ENCODE measurements around the gene TIE1. TPM values are rescaled to one million over a fixed set of nuclear protein-coding genes. Genes with fewer than 3 reads are reported as not detected.

TIE1 gene
- total RNA-seq, 2 donors from 2014 or later: 5.1 to 7.6 TPM

DNA sequence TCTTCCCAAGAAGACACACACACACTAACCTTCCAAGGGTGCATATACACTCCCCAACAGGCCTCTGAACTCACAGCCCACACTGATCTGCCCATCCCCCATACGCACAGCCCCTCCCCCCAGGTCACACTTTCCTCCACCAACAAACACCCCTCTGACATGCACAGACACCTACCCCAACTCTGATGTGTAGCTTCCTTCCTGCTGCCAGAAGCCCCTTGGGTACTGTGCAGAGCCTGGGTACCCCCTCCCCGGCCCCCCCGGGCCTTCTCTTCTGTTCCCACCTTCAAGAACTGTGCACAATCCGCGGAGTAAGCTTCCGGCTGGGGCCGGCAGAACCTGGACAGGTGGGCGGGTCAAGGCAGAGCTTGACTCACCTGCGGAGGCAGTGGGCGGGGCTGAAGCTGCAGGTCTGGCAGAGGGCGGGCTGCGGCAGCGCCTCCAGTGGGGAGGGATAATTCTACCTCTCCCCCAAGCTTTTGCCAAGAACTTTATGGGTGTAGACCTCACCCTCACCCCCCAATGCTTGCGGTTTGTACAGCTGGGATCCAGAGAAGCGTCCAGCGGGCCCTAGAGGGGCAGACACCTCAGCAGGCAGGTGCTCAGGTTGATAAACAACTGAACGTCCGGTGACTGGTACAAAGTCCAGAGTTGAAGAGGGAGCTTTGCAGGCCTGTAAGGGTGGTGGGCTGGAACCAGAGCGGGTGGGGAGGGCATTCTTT, 15.4 kb upstream of the TIE1 start, which contains the start of gene C1orf210:
C1orf210 (minus strand) TSS at position 313 of the 722 bp plus-strand sequence. CDS start 2,311 bp downstream, outside the sequence.
- TF ChIP-seq, protein P1, sequence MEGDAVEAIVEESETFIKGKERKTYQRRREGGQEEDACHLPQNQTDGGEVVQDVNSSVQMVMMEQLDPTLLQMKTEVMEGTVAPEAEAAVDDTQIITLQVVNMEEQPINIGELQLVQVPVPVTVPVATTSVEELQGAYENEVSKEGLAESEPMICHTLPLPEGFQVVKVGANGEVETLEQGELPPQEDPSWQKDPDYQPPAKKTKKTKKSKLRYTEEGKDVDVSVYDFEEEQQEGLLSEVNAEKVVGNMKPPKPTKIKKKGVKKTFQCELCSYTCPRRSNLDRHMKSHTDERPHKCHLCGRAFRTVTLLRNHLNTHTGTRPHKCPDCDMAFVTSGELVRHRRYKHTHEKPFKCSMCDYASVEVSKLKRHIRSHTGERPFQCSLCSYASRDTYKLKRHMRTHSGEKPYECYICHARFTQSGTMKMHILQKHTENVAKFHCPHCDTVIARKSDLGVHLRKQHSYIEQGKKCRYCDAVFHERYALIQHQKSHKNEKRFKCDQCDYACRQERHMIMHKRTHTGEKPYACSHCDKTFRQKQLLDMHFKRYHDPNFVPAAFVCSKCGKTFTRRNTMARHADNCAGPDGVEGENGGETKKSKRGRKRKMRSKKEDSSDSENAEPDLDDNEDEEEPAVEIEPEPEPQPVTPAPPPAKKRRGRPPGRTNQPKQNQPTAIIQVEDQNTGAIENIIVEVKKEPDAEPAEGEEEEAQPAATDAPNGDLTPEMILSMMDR (IDR thresholded peaks at IDR 0.05): peak; percentile 28
- Histone ChIP-seq H3K9ac (ENCODE audit: low read depth in 2 of 2, low read length in 2 of 2) (peak within 1 kb of the TSS; percentile 65 to 93), H3K9me3 (no peaks in the 10 kb centered on the region), H3K27ac (peak within 1 kb of the TSS; percentile 85), H3K27me3 (no peaks in the 10 kb centered on the region), H3K4me1 (no peaks in the 10 kb centered on the region), H3K36me3 (no peaks in the 10 kb centered on the region), H3K4me3 (peak within 1 kb of the TSS; percentile 36)
- peak; percentile 95 for DNase-seq
- intact Hi-C loops (cut with DNase I): no loop called here

- Histone ChIP-seq H3K4me3 (peak overlapping the region; percentile 36), H3K27me3 (no peaks in the 10 kb centered on the region), H3K4me1 (no peaks in the 10 kb centered on the region), H3K9me3 (no peaks in the 10 kb centered on the region), H3K9ac (ENCODE audit: low read depth in 2 of 2, low read length in 2 of 2) (peak overlapping the region in 1 of 2 donors; percentile 93), H3K27ac (peak overlapping the region; percentile 85), H3K36me3 (no peaks in the 10 kb centered on the region)
- TF ChIP-seq, protein P1 (IDR thresholded peaks at IDR 0.05): no peak
- DNase-seq: peak; percentile 52
- intact Hi-C loops (cut with DNase I): no loop called here
Observed at GRCh38 chr1:43286115-43286514, 14.7 kb upstream of the TIE1 start.

GRCh38 chr1:43286533-43286932, 14.2 kb upstream of the TIE1 start:
- DNase-seq: no peak
- H3K4me3 ChIP-seq: no peak overlapping the region
- intact Hi-C loops (cut with DNase I): no loop called here
- H3K4me1 ChIP-seq: no peaks in the 10 kb centered on the region
- H3K9ac ChIP-seq (ENCODE audit: low read depth in 2 of 2, low read length in 2 of 2): no peak overlapping the region
- H3K27ac ChIP-seq: peak overlapping the region; percentile 85
- H3K9me3 ChIP-seq: no peaks in the 10 kb centered on the region
- no peaks in the 10 kb centered on the region for H3K27me3 ChIP-seq
- H3K36me3 ChIP-seq: no peaks in the 10 kb centered on the region
- TF ChIP-seq, protein P1 (IDR thresholded peaks at IDR 0.05): no peak

DNA sequence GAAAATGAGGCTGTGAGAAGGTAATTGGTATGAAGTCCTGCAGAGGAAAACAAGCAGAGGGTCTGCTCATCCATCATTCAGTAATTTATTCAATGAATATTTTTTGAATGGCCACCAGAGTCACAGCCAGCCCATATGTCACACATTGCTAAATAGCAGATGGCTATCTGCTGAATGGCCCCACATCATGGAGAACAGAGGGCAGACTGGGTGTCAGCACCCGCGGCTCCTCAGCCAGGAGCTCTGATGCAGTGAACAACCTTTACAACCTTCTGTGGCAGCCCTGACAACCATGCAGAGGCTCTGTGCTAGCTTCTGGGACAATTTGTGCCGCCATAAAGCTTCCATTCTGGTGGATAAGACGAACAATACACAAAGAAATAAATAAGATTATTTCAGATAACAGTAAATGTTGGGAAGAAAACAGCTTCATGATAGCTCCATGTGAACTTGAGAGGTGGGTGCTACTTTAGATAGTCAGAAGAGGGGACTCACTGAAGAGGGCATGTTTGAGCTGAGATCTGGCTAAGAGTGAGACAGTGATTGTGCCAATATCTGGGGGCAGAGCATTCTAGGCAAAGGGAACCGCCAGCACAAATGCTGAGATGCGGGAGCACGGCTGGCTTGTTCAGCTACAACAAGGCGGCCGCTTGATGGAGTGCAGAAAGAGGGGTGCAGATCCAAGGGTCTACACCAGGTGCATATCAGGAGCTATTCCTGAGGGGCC, 12.6 kb upstream of the TIE1 start:
- Histone ChIP-seq H3K27ac (no peak overlapping the region), H3K4me1 (no peaks in the 10 kb centered on the region), H3K27me3 (no peaks in the 10 kb centered on the region), H3K36me3 (no peaks in the 10 kb centered on the region), H3K9me3 (no peaks in the 10 kb centered on the region), H3K9ac (ENCODE audit: low read depth in 2 of 2, low read length in 2 of 2) (no peak overlapping the region), H3K4me3 (no peak overlapping the region)
- TF ChIP-seq, protein P1 (IDR thresholded peaks at IDR 0.05): no peak
- no peak for DNase-seq
- intact Hi-C loops (cut with DNase I): no loop called here

- Histone ChIP-seq H3K4me3 (no peak overlapping the region), H3K9ac (ENCODE audit: low read depth in 2 of 2, low read length in 2 of 2) (no peak overlapping the region), H3K27ac (no peak overlapping the region), H3K27me3 (no peaks in the 10 kb centered on the region), H3K9me3 (no peaks in the 10 kb centered on the region), H3K4me1 (no peaks in the 10 kb centered on the region), H3K36me3 (no peaks in the 10 kb centered on the region)
- intact Hi-C loops (cut with DNase I): no loop called here
- TF ChIP-seq, protein P1 (IDR thresholded peaks at IDR 0.05): no peak
- DNase-seq: no peak
Observed at GRCh38 chr1:43288785-43289706, 11.7 kb upstream of the TIE1 start.

Data from colonic mucosa (tissue), 4 donors.